GM18867 (cell line): ENCODE results near the gene AZGP1.
"Not testable (repeated sequence)": the region's sequence is repeated elsewhere in the genome, so short reads cannot be mapped to it uniquely, and the experiment has no call there.

Source experiments
- ATAC-seq: cut with Tn5 transposase; IDR thresholded peaks from one replicate; pipeline ENCODE4 v1.9.1; 2021; ENCODE audit warnings: mild to moderate bottlenecking, moderate library complexity; ENCODE audit not compliant: unreplicated experiment

AZGP1 gene

GRCh38 chr7:99975782-99976521 is at the start of gene AZGP1:
TSS of gene AZGP1 (minus strand) at chr7:99976031. CDS start at chr7:99976020, 11 bp downstream.
- ATAC-seq = no peak

DNA sequence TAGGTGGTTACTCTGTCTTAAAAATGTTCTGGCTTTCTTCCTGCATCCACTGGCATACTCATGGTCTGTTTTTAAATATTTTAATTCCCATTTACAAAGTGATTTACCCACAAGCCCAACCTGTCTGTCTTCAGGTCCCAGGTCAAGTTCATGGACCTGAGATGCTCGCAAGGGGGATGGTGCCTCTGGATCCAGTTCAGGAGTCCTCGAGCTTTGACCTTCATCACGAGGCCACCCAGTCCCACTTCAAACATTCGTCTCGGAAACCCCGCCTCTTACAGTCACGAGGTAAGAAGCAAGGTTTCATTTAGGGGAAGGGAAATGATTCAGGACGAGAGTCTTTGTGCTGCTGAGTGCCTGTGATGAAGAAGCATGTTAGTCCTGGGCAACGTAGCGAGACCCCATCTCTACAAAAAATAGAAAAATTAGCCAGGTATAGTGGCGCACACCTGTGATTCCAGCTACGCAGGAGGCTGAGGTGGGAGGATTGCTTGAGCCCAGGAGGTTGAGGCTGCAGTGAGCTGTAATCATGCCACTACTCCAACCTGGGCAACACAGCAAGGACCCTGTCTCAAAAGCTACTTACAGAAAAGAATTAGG is 48.3 kb upstream of the AZGP1 start:
- no peak for ATAC-seq

- ATAC-seq = no peak
These were observed 47.7 kb upstream of the AZGP1 start for GRCh38 chr7:100023526-100023925.

GRCh38 chr7:100022621-100023020 is 46.8 kb upstream of the AZGP1 start:
- no peak for ATAC-seq

- no peak for ATAC-seq
These were observed 45.5 kb upstream of the AZGP1 start for GRCh38 chr7:100021297-100021696.

GRCh38 chr7:100019908-100020307 is 44.1 kb upstream of the AZGP1 start:
- no peak for ATAC-seq

GRCh38 chr7:100017875-100018274 is 42.0 kb upstream of the AZGP1 start:
- no peak for ATAC-seq

DNA sequence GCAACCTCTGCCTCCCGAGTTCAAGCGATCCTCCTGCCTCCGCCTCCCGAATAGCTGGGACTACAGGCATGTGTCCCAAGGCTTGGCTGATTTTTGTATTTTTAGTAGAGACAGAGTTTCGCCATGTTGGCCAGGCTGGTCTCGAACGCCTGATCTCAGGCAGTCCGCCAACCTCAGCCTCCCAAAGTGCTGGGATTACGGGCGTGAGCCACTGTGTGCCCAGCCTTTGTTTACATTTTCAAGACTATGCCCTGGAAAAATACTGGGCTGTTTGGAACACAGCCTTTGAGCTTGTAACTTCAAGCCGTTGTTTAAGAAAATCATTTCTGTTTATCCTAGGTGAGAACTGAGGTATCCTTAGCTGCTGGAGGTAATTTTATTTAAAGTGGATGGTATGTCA is 41.5 kb upstream of the AZGP1 start:
- ATAC-seq = no peak

GRCh38 chr7:100016215-100016901 is 40.5 kb upstream of the AZGP1 start:
- no peak for ATAC-seq

GRCh38 chr7:100015232-100016214 is 39.7 kb upstream of the AZGP1 start, which contains the start of gene ZKSCAN1:
TSS of gene ZKSCAN1 (plus strand) at chr7:100015596. CDS start at chr7:100023507, 7,911 bp downstream.
- peak; percentile 94 for ATAC-seq

DNA sequence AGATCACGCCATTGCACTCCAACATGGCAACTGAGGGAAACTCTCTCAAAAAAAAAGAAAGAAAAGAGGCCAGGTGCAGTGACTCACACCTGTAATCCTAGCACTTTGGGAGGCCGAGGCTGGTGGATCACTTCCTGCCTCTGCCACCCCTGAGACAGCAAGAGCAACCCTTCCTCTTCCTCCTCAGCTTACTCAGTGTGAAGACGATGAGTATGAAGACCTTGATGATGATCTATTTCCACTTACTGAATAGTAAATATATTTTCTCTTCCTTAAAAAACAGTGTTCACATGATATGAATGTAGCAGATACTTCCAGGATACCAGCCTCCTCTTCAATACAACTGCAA is 37.5 kb upstream of the AZGP1 start:
- ATAC-seq = no peak

DNA sequence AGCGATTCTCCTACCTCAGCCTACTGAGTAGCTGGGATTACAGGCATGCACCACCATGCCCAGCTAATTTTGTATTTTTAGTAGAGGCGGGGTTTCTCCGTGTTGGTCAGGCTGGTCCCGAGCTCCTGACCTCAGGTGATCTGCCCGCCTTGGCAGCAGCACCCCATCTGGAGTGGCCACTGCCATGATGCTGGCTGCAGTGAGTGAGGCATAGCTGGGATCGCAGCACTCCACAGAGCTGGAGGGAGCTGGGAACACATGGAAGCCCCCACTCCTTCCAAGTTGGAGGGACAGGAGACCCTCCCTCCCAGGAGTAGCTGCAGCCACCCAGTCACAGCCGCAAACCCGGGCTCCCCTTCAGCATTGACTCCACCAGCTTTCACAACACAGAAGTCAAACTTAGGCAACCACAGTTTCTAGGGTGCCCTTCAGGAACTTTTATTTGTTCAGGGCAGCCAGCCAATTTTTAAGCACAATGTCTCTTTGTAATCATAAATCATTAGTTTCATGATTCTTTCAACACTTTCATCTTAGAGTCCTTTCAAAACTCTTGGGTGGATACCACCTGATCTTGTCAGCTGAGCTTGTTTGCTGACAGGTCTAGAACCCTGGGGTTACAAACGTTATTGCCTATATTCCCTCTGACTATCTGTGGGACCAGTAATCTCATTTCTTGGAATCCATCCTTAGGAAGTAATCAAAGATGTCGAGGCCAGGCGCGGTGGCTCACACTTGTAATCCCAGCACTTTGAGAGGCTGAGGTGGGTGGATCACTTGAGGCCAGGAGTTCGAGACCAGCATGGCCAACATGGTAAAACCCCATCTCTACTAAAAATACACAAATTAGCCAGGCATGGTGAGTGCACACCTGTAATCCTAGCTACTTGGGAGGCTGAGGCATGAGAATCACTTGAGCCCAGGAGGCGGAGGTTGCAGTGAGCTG is 36.8 kb upstream of the AZGP1 start:
- ATAC-seq = not testable (repeated sequence)

DNA sequence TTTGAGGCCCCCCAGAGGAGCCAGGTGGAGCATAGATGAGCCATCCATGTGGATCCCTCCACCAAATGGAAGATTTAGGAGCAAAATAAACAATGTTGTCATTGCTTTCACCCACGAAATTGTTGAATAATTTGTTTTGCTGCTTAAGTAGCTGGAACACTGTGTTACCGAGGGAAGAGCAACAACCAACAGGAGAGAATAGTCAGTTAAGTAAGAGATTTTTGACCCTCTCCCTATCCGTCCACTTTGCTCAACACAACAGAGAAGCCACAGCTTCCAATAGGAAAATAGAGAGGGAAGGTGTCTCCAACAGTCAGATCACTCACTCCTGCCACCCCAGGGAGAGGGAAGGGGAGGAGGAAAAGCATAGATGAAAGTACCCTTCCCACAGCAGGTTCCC is 35.7 kb upstream of the AZGP1 start:
- ATAC-seq = no peak

DNA sequence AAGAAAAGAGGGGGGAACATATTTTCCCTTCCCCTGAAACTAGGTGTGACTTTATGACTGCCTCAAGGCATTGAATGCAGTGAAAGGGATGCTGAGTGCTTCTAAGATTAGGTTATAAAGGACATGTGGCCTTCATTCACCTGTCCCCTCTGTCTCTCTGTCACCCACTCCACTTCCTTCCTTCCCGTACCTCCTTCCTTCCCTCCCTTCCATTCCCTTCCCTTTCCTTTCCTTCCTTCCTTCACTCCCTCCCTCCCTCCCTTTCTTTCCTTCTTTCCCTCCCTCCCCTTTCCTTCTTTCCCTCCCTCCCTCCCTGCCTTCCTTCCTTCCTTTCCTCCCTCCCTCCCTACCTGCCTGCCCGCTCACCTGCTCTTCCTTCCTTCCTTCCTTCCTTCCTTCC is 35.1 kb upstream of the AZGP1 start:
- no peak for ATAC-seq

DNA sequence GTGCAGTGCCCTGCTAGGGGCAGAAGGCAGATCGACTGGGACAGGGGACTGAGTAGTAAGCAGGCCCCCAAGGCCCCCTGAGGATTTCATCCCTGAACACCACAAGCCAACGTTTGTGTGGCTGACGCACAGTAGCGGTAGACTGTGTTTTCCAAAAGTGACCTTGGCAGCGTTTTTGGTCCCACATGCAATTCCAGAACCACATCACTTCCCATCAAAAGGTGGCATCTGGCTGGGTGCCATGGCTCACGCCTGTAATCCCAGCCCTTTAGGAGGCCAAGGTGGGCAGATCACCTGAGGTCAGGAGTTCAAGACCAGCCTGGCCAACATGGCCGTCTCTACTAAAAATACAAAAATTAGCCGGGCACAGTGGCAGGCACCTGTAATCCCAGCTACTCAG is 34.1 kb upstream of the AZGP1 start:
- not testable (repeated sequence) for ATAC-seq

- no peak for ATAC-seq
These were observed 32.7 kb upstream of the AZGP1 start for GRCh38 chr7:100008525-100008924.

DNA sequence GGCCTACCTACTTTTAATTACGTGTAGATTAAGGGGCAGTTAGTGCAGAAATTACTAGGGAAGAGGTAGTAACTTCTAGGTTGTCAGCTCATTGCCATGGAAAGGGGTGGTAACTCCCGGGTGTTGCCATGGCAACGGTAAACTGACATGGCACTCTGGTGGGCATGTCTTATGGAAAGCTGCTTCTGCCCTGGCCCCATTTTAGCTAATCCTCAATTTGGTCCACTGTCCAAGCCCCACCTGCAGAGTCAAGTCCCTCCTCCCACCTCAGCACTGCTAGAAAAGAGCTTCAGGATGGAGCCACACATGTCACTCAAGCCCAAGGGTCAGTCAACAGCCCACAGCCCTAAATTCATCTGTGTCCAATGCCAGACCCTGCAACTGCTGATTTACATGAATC is 32.1 kb upstream of the AZGP1 start:
- no peak for ATAC-seq

GRCh38 chr7:100003711-100004661 is 28.2 kb upstream of the AZGP1 start:
- ATAC-seq = no peak

DNA sequence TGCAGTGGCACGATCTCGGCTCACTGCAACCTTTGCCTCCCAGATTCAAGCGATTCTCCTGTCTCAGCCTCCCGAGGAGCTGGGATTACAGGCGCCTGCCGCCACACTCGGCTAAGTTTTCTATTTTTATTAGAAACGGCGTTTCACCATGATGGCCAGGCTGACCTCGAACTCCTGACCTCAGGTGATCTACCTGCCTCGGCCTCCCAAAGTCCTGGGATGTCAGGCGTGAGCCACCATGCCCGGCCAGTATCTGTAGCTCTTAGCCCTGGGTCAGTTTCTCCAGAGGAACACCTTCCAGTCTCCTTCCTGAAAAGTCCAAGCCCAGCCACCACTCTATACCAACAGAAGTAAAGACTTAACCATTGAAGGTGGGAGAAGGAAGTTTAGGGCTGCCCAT is 24.4 kb upstream of the AZGP1 start:
- no peak for ATAC-seq
